Hepatocyte (in vitro differentiated cells): ENCODE results near the gene PRR12. TPM values are rescaled to one million over a fixed set of nuclear protein-coding genes. Genes with fewer than 3 reads are reported as not detected.
A peak's percentile ranks its signal among the peaks of the same experiment; 100 is the strongest.

Source experiments
- DNase-seq: peaks from one replicate; pipeline ENCODE4 v3.0.0-alpha.2; 2016; ENCODE audit warnings: low spot score
- H2AFZ ChIP-seq: fragments of 200-600 bp; sonication (generic); 2 replicates; pipeline ENCODE4 v1.6.0; 2016; ENCODE audit warnings: antibody characterized with exemption, mild to moderate bottlenecking
- H3K27ac ChIP-seq: fragments of 200-600 bp; sonication (generic); 2 replicates; pipeline ENCODE4 v1.5.1; 2016; ENCODE audit warnings: mild to moderate bottlenecking
- H3K27me3 ChIP-seq: fragments of 200-600 bp; sonication (generic); 2 replicates; pipeline ENCODE4 v1.6.1; 2016
- H3K36me3 ChIP-seq: fragments of 200-600 bp; sonication (generic); replicated peaks from 2 replicates; pipeline ENCODE4 v1.5.1; 2016; ENCODE audit warnings: low read depth; ENCODE audit not compliant: insufficient read depth
- H3K4me1 ChIP-seq: fragments of 200-600 bp; sonication (generic); 2 replicates; pipeline ENCODE4 v1.5.1; 2016; ENCODE audit warnings: mild to moderate bottlenecking, moderate library complexity; ENCODE audit not compliant: insufficient read depth
- H3K4me2 ChIP-seq: fragments of 200-600 bp; sonication (generic); 2 replicates; pipeline ENCODE4 v1.6.0; 2016
- H3K4me3 ChIP-seq: fragments of 200-600 bp; sonication (generic); 2 replicates; pipeline ENCODE4 v1.5.1; 2016; ENCODE audit warnings: mild to moderate bottlenecking
- H3K79me2 ChIP-seq: fragments of 200-600 bp; sonication (generic); 2 replicates; pipeline ENCODE4 v1.6.0; 2017; ENCODE audit warnings: mild to moderate bottlenecking
- H3K9me2 ChIP-seq: fragments of 200-600 bp; sonication (generic); replicated peaks from 2 replicates; pipeline ENCODE4 v1.6.0; 2017; ENCODE audit warnings: mild to moderate bottlenecking; ENCODE audit not compliant: insufficient read depth
- H3K9me3 ChIP-seq: fragments of 200-600 bp; sonication (generic); 2 replicates; pipeline ENCODE4 v1.5.1; 2016; ENCODE audit warnings: low read depth, mild to moderate bottlenecking
- H4K20me1 ChIP-seq: fragments of 200-600 bp; sonication (generic); 2 replicates; pipeline ENCODE4 v1.6.0; 2016; ENCODE audit warnings: mild to moderate bottlenecking; ENCODE audit not compliant: insufficient read depth, poor library complexity, severe bottlenecking
- CTCF ChIP-seq: fragments of 200-600 bp; sonication (generic); IDR thresholded peaks from 2 replicates; pipeline ENCODE4 v1.5.1; 2016; ENCODE audit warnings: antibody characterized with exemption, mild to moderate bottlenecking; ENCODE audit not compliant: poor library complexity
- EZH2 ChIP-seq: fragments of 200-600 bp; sonication (generic); IDR thresholded peaks from 2 replicates; pipeline ENCODE4 v1.6.1; 2016; ENCODE audit warnings: antibody characterized with exemption, mild to moderate bottlenecking, borderline replicate concordance
- EZH2phosphoT487 ChIP-seq: fragments of 200-600 bp; sonication (generic); IDR thresholded peaks from one replicate; pipeline ENCODE4 v1.6.1; 2018; ENCODE audit warnings: antibody characterized with exemption, mild to moderate bottlenecking, low read depth, moderate library complexity; ENCODE audit not compliant: unreplicated experiment, severe bottlenecking
- WGBS: methylation state at CpG from one replicate; pipeline ENCODE4 v1.1.6; 2016; ENCODE audit warnings: low lambda C conversion rate; ENCODE audit errors: missing lambda C conversion rate; 5-methylcytosine and 5-hydroxymethylcytosine counted together
- polyA plus RNA-seq: library from polyadenylated mRNA; unstranded; fragments of >200 nt; fragmentation: Nextera tagmentation; extraction: Ambion mirVana; gene quantifications from 2 replicates; pipeline ENCODE4 v1.2.1, GENCODE V29; 2016
- total RNA-seq: library from RNA; depleted of rRNA; stranded (reverse); fragments of >200 nt; gene quantifications from 2 replicates; pipeline ENCODE4 v1.2.3, GENCODE V29; 2014

Gene PRR12
- total and polyA plus RNA-seq, 2 experiments from 2014 or later: 2.7 to 3.7 TPM

- no peaks in the 10 kb centered on the region for H3K9me2 ChIP-seq
- no peaks in the 10 kb centered on the region for H3K27me3 ChIP-seq
- H3K36me3 ChIP-seq: no peaks in the 10 kb centered on the region
- H3K79me2 ChIP-seq: peaks cover 9% of the 10 kb centered on the region
- H3K27ac ChIP-seq: peak overlapping the region; percentile 81
- no peak for TF ChIP-seq CTCF
- no peak for TF ChIP-seq EZH2phosphoT487
- no peak for TF ChIP-seq EZH2
- peaks cover 30% of the 10 kb centered on the region for H3K4me1 ChIP-seq
- H4K20me1 ChIP-seq: peaks cover 1% of the 10 kb centered on the region
- no peaks in the 10 kb centered on the region for H3K9me3 ChIP-seq
- DNase-seq: peak; percentile 71
- WGBS: 33% methylated on average over 11 of the region's 19 CpGs
- no peak overlapping the region for H2AFZ ChIP-seq
- peak overlapping the region; percentile 77 for H3K4me2 ChIP-seq
- no peak overlapping the region for H3K4me3 ChIP-seq
Observed at GRCh38 chr19:49637821-49638738, 47.1 kb downstream of the PRR12 start.

- TF ChIP-seq CTCF: no peak
- 24% methylated on average over 12 of the region's 31 CpGs for WGBS
- H3K9me3 ChIP-seq: no peaks in the 10 kb centered on the region
Observed at GRCh38 chr19:49639401-49640112, 48.6 kb downstream of the PRR12 start.

GRCh38 chr19:49640113-49640898 is 49.3 kb downstream of the PRR12 start, which contains the start of gene RRAS:
Gene RRAS, minus strand, starts transcription at chr19:49640143. Its CDS starts 45 bp downstream, at chr19:49640098.
- peaks cover 9% of the 10 kb centered on the region for H4K20me1 ChIP-seq

More at GRCh38 chr19:49639401-49640112, 48.6 kb downstream of the PRR12 start:
- H3K4me2 ChIP-seq: peak overlapping the region; percentile 77
- H3K4me1 ChIP-seq: peaks cover 38% of the 10 kb centered on the region
- no peaks in the 10 kb centered on the region for H3K36me3 ChIP-seq
- peaks cover 9% of the 10 kb centered on the region for H4K20me1 ChIP-seq
- no peak overlapping the region for H2AFZ ChIP-seq
- H3K27me3 ChIP-seq: no peaks in the 10 kb centered on the region
- H3K4me3 ChIP-seq: peak overlapping the region; percentile 22
- no peaks in the 10 kb centered on the region for H3K9me2 ChIP-seq
- H3K79me2 ChIP-seq: peaks cover 24% of the 10 kb centered on the region
- no peak for DNase-seq
- peak overlapping the region; percentile 78 for H3K27ac ChIP-seq

More at GRCh38 chr19:49640113-49640898, 49.3 kb downstream of the PRR12 start, which contains the start of gene RRAS:
- Histone ChIP-seq H3K4me1 (peaks cover 38% of the 10 kb centered on the region), H3K4me2 (peak within 1 kb of the TSS; percentile 79), H3K79me2 (peaks cover 32% of the 10 kb centered on the region), H3K36me3 (no peaks in the 10 kb centered on the region), H3K4me3 (peak within 1 kb of the TSS; percentile 22), H2AFZ (no peak within 1 kb of the TSS), H3K9me3 (no peaks in the 10 kb centered on the region), H3K27ac (peak within 1 kb of the TSS; percentile 100), H3K27me3 (no peaks in the 10 kb centered on the region), H3K9me2 (no peaks in the 10 kb centered on the region)
- TF ChIP-seq CTCF (no peak), EZH2phosphoT487 (no peak), EZH2 (no peak)
- WGBS: under 1% methylated on average over 43 of the region's 51 CpGs
- peak; percentile 100 for DNase-seq
